Measurements from ENCODE around the gene TMEM222. TPM values are rescaled to one million over a fixed set of nuclear protein-coding genes. Genes with fewer than 3 reads are reported as not detected.
A peak's percentile ranks its signal among the peaks of the same experiment; 100 is the strongest.

Gene TMEM222
- total and polyA plus RNA-seq, 10 of the 15 experiments (the other 5 are each of a cell fraction or from before 2014, with no cell fraction given): 3.8 to 43.5 (median 35.4) TPM

DNA sequence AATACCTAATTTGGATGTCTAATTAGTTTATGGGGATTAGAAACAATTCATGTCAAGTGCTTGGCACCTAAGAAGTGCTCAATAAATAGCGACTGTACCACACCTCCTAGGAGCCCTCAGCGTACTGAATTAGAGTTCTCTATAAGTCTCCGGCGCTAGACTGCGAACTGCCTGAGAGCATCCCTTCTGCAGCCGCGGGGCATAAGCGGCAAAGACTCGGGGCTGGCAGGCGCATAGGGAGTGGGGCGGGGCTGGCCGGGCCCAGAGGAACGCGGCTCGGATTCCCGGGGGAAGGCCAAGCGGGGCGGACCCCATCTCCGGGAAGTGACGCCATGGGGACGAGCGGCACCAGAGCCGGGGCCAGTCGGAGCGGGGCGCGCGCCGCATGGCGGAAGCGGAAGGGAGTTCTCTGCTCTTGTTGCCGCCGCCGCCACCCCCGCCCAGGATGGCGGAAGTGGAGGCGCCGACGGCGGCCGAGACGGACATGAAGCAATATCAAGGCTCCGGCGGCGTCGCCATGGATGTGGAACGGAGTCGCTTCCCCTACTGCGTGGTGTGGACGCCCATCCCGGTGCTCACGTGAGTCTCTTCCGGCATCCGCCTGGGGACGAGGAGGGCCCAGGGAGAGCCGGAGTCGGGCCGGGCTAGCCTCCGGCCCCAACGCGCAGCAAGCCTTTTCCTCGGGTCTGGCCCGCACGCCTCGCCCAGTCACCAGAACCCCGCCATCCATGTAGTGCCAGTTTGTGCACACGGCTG, at the start of gene TMEM222 (continued):
- TF ChIP-seq ZNF384 (IDR thresholded peaks at IDR 0.05; ENCODE audit: borderline replicate concordance, low read depth, low read length): no peak
- TF ChIP-seq EED (IDR thresholded peaks at IDR 0.05; ENCODE audit: low read depth): peak; percentile 51; the same call in 1 of the 2 replicates
- peak; percentile 70 for TF ChIP-seq ZNF24 (IDR thresholded peaks at IDR 0.05)
- TF ChIP-seq CREB1 (IDR thresholded peaks at IDR 0.05; ENCODE audit: low read depth): peak; percentile 98
- peak in 1 of 2 experiments; percentile 73; a peak in 2 of 4 replicates for TF ChIP-seq ETV6 (conservative IDR thresholded peaks at IDR 0.05 in 1 of 2, IDR thresholded peaks at IDR 0.05 in 1 of 2; ENCODE audit: borderline replicate concordance in 1 of 2, low read depth in 1 of 2)
- no peak for TF ChIP-seq IRF4 (IDR thresholded peaks at IDR 0.05; ENCODE audit: low read depth, low read length)
- TF ChIP-seq, protein P1, sequence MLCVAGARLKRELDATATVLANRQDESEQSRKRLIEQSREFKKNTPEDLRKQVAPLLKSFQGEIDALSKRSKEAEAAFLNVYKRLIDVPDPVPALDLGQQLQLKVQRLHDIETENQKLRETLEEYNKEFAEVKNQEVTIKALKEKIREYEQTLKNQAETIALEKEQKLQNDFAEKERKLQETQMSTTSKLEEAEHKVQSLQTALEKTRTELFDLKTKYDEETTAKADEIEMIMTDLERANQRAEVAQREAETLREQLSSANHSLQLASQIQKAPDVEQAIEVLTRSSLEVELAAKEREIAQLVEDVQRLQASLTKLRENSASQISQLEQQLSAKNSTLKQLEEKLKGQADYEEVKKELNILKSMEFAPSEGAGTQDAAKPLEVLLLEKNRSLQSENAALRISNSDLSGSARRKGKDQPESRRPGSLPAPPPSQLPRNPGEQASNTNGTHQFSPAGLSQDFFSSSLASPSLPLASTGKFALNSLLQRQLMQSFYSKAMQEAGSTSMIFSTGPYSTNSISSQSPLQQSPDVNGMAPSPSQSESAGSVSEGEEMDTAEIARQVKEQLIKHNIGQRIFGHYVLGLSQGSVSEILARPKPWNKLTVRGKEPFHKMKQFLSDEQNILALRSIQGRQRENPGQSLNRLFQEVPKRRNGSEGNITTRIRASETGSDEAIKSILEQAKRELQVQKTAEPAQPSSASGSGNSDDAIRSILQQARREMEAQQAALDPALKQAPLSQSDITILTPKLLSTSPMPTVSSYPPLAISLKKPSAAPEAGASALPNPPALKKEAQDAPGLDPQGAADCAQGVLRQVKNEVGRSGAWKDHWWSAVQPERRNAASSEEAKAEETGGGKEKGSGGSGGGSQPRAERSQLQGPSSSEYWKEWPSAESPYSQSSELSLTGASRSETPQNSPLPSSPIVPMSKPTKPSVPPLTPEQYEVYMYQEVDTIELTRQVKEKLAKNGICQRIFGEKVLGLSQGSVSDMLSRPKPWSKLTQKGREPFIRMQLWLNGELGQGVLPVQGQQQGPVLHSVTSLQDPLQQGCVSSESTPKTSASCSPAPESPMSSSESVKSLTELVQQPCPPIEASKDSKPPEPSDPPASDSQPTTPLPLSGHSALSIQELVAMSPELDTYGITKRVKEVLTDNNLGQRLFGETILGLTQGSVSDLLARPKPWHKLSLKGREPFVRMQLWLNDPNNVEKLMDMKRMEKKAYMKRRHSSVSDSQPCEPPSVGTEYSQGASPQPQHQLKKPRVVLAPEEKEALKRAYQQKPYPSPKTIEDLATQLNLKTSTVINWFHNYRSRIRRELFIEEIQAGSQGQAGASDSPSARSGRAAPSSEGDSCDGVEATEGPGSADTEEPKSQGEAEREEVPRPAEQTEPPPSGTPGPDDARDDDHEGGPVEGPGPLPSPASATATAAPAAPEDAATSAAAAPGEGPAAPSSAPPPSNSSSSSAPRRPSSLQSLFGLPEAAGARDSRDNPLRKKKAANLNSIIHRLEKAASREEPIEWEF (IDR thresholded peaks at IDR 0.05; ENCODE audit: insufficient replicate concordance, low read depth, low read length): no peak
- peak; percentile 98 for TF ChIP-seq CREM (IDR thresholded peaks at IDR 0.05; ENCODE audit: low read depth)
- TF ChIP-seq E4F1 (IDR thresholded peaks at IDR 0.05; ENCODE audit: borderline replicate concordance, partially characterized antibody): peak; percentile 87
- no peak for TF ChIP-seq HDAC2 (IDR thresholded peaks at IDR 0.05)
- no peak for TF ChIP-seq NRF1 (conservative IDR thresholded peaks at IDR 0.05; ENCODE audit: low read depth, low read length)
- peak; percentile 84 for TF ChIP-seq TBL1XR1 (IDR thresholded peaks at IDR 0.05; ENCODE audit: low read depth, low read length)
- no peak for TF ChIP-seq NFYA (IDR thresholded peaks at IDR 0.05; ENCODE audit: borderline replicate concordance, low read depth, low read length)
- TF ChIP-seq, protein P2, sequence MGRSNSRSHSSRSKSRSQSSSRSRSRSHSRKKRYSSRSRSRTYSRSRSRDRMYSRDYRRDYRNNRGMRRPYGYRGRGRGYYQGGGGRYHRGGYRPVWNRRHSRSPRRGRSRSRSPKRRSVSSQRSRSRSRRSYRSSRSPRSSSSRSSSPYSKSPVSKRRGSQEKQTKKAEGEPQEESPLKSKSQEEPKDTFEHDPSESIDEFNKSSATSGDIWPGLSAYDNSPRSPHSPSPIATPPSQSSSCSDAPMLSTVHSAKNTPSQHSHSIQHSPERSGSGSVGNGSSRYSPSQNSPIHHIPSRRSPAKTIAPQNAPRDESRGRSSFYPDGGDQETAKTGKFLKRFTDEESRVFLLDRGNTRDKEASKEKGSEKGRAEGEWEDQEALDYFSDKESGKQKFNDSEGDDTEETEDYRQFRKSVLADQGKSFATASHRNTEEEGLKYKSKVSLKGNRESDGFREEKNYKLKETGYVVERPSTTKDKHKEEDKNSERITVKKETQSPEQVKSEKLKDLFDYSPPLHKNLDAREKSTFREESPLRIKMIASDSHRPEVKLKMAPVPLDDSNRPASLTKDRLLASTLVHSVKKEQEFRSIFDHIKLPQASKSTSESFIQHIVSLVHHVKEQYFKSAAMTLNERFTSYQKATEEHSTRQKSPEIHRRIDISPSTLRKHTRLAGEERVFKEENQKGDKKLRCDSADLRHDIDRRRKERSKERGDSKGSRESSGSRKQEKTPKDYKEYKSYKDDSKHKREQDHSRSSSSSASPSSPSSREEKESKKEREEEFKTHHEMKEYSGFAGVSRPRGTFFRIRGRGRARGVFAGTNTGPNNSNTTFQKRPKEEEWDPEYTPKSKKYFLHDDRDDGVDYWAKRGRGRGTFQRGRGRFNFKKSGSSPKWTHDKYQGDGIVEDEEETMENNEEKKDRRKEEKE (IDR thresholded peaks at IDR 0.05): no peak

All from GM12878 (cell line).